Retinal pigment epithelial cell (primary cell): Measurements from ENCODE around the gene TWIST2.

Experiments
- DNase-seq: peaks from one replicate; pipeline ENCODE4 v3.0.0-alpha.2; 2010; ENCODE audit warnings: low read depth
- H3K4me3 ChIP-seq: 2 replicates; pipeline ENCODE4 v1.5.1; 2011; ENCODE audit warnings: mild to moderate bottlenecking, low read length, control low read depth, moderate library complexity
- CTCF ChIP-seq: conservative IDR thresholded peaks from 2 replicates; pipeline ENCODE4 v1.5.1; 2011; ENCODE audit warnings: low read depth, low read length, control low read depth, inconsistent platforms

TWIST2 gene

GRCh38 chr2:238906936-238907716 lies 59.2 kb downstream of the TWIST2 start:
- no peak overlapping the region for H3K4me3 ChIP-seq
- no peak for DNase-seq
- TF ChIP-seq CTCF, result no peak

GRCh38 chr2:238907717-238908173 lies 59.9 kb downstream of the TWIST2 start:
- no peak for TF ChIP-seq CTCF
- H3K4me3 ChIP-seq, result no peak overlapping the region
- DNase-seq, result no peak

GRCh38 chr2:238908960-238909951 lies 61.4 kb downstream of the TWIST2 start:
- DNase-seq, result no peak
- no peak overlapping the region for H3K4me3 ChIP-seq

GRCh38 chr2:238910751-238911351 lies 63.0 kb downstream of the TWIST2 start:
- no peak for TF ChIP-seq CTCF
- no peak overlapping the region for H3K4me3 ChIP-seq
- no peak for DNase-seq

More at GRCh38 chr2:238908960-238909951, 61.4 kb downstream of the TWIST2 start:
- no peak for TF ChIP-seq CTCF

- H3K4me3 ChIP-seq, result no peak overlapping the region
- TF ChIP-seq CTCF, result no peak
- DNase-seq, result no peak
These were observed 63.7 kb downstream of the TWIST2 start for GRCh38 chr2:238911376-238912227.

GRCh38 chr2:238912228-238912915 lies 64.5 kb downstream of the TWIST2 start:
- no peak overlapping the region for H3K4me3 ChIP-seq
- DNase-seq, result no peak
- TF ChIP-seq CTCF, result no peak
